Activated CD8-positive, alpha-beta memory T cell treated with anti-CD3 and anti-CD28 coated beads, Interleukin-2, amount 50 U/mL, for 1 hour (primary cell): ENCODE results near the gene CYP2J2.
"Not testable (repeated sequence)": the region's sequence is repeated elsewhere in the genome, so short reads cannot be mapped to it uniquely, and the experiment has no call there.

Experiments
- DNase-seq: peaks from one replicate; pipeline ENCODE4 v3.0.0-alpha.2; 2020; ENCODE audit errors: extremely low read depth

Gene CYP2J2, protein sequence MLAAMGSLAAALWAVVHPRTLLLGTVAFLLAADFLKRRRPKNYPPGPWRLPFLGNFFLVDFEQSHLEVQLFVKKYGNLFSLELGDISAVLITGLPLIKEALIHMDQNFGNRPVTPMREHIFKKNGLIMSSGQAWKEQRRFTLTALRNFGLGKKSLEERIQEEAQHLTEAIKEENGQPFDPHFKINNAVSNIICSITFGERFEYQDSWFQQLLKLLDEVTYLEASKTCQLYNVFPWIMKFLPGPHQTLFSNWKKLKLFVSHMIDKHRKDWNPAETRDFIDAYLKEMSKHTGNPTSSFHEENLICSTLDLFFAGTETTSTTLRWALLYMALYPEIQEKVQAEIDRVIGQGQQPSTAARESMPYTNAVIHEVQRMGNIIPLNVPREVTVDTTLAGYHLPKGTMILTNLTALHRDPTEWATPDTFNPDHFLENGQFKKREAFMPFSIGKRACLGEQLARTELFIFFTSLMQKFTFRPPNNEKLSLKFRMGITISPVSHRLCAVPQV

DNA sequence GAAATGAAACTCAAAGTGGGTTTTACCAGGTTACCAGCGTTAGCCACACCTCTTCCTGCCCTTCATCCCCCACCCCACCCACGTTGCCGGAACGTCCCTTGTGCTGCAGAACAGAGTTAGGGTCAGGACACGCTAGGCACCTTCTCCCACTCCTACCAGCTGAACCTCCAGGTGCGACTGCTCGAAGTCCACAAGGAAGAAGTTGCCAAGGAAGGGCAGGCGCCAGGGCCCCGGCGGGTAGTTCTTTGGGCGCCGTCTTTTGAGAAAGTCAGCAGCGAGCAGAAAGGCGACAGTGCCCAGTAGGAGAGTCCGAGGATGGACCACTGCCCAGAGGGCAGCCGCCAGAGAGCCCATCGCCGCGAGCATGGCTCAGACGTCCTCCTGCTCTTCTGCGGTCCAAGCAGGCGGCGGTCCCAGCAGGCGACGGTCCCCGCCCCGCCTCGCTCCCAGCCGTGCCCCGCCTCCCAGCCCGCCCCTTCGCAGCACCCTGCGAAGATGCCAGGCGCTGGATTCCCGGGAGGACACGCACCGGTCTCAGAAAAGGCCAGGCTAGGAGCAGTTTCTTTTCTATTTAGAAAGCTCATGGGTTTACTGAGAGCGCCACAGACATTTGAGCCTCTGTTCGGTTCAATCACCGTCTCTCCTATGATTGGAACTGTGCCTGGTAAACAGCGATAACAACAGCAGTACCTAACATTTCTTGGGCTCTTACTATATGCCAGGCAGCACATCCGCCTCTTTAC is at the start of gene CYP2J2:
CYP2J2 (minus strand) TSS at position 393 of the 743 bp plus-strand sequence; CDS start at position 366, 27 bp downstream.
- DNase-seq, result no peak

DNA sequence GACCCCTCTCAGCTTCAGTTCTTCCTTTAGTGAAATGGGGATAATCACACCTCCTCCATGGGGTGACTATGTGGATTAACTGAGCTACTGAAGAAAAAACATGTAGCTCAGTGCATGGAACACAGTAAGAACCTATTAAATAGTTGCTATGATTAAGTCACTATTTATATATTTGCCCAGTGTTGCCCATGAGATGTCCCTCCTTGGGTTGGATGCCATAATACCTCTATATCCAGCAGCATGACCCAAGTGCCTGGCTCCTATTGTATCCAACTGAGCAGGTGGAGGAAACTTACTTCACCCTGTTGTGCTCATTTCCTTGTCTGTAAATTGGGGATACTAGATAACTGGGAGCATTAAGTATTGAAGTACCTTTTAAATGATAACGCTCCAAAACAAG is 47.1 kb upstream of the CYP2J2 start:
- DNase-seq, result no peak

DNA sequence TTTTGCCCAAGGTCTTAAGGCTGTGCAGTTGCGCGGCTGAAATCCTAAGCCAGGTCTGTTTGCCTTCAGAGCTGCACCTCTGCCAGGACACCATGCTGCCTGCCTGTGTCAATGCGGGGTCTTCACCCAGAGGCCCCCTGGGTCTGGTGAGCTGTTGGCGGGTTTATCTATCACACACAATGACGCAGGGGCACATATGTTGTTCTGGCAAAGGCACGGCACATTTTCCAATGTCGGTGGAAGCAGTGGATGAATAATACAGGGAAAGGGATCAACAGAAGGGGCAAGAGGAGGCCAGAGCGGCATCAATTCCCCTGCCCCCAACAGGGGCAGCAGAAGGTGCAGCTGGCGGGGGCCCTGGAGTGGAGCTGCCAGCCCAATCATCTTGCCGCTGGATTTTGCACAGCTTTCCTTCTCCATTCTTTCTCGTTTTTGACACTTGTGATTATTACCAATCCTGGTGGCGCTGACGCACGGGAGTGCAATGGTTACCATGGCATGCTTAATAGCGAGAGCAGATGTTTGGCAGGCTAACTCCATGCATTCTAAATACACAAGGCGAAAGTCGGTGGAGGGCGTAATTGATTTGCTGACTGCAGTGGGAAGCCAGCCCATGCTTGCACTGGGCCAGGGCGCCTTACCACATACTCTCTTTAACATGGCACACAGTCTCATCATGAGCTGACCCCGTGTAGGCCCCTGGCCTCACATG is 45.8 kb upstream of the CYP2J2 start:
- no peak for DNase-seq

DNA sequence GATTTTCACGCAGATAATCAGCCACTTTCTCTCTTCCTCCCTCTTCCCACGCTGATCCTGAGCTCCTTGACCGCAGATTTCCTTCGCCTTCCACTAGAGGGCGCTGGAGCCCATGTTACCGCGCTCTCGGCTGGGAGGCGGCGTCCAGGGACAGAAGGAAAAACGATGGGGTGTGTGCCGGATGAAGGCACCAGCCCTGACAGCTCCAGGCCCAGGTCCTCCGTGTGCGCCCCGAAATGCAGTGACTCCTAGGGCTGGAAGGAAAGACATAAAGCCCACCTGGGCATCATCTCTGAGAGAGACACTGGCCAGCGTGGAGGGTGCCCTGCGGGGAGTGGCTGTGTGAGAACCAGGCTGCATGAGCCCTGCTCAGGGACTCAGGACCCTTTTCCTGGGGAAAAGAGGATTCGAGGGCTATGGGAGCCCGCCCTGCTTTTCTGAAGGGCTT is 44.9 kb upstream of the CYP2J2 start:
- no peak for DNase-seq

DNA sequence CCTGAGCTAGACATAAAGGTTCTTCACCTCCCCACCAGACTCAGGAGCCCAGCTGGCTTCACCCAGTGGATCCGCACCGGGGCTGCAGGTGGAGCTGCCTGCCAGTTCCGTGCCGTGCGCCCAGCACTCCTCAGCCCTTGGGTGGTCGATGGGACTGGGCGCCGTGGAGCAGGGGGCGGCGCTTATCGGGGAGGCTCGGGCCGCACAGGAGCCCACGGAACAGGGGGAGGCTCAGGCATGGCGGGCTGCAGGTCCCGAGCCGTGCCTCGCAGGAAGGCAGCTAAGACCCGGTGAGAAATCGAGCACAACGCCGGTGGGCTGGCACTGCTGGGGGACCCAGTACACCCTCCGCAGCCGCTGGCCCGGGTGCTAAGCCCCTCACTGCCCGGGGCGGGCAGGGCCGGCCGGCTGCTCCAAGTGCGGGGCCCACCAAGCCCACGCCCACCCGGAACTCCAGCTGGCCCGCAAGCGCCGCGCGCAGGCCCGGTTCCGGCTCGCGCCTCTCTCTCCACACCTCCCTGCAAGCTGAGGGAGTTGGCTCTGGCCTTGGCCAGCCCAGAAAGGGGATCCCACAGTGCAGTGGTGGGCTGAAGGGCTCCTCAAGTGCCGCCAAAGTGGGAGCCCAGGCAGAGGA is 43.1 kb upstream of the CYP2J2 start:
- not testable (repeated sequence) for DNase-seq

DNA sequence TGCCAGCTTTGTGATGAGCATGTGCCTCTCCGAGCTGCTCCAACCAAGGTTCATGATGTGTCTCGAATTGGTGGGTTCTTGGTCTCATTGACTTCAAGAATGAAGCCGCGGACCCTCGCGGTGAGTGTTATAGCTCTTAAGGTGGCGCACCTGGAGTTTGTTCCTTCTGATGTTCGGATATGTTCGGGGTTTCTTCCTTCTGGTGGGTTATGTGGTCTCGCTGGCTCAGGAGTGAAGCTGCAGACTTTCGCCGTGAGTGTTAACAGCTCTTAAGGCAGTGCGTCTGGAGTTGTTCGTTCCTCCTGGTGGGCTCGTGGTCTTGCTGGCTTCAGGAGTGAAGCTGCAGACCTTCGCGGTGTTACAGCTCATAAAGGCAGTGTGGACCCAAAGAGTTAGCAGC is 42.2 kb upstream of the CYP2J2 start:
- not testable (repeated sequence) for DNase-seq

DNA sequence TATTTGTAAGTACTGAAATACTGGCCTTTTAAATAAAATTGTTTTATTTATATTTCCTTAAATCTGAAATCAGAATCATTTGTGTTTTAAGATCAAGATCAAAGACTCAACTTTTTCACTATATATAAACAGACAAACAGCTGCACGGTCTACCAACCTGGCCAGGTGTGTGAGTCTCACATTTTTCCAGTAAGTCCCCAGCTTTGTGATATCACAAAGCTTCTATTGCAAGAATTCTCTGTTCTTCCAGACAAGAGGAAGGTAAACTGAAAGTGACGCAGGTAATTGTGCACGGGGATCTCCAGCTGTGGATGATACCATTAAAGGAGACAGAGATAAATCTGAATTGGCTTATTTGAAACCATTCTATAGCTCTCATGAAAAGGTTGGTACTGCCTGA is 41.2 kb upstream of the CYP2J2 start:
- no peak for DNase-seq

DNA sequence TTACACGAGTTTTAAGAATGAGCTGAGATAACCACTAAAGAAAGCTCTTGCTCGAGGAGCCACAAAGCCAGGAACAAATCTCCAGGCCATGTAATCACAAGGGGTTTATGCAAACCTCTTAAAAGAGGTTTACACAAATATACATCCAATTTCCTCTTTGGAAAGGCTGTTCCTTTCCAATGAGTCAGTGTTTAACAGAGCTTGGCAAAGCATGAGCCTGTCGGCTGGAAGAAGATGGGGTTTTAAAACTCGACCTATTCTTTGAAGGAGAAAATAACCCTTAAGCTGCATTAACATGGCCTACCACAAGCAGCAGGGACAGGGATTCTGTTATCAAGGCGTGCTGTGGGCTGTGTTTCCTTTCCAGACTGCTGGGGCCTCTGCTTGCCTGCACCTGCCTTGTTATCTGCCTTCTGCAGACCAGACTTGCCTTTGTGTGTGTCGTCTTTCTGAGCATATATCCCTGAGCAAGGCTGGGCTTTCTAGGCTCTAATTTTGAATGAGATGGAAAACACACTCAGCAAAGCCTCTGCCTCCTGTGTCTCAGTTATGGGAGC is 40.6 kb upstream of the CYP2J2 start:
- no peak for DNase-seq

DNA sequence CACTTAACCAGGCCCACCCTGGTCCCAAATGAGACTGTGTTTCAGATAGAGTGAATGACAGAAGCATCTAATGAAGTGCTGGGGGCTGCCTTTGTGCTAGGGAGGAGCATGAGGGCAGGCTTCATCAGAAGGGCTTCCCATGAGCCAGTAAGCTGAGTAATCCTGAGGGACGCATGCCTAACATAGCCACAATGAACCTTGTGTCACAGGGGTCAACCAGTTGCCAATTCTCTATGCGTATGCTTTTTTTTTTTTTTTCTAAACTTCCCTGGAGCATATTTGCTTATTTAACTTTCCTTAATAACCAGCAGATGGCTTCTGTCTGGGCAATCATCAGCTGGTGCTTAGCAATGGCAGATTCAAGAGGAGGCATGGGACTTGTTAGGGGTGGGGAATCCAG is 25.5 kb upstream of the CYP2J2 start:
- DNase-seq, result no peak

DNA sequence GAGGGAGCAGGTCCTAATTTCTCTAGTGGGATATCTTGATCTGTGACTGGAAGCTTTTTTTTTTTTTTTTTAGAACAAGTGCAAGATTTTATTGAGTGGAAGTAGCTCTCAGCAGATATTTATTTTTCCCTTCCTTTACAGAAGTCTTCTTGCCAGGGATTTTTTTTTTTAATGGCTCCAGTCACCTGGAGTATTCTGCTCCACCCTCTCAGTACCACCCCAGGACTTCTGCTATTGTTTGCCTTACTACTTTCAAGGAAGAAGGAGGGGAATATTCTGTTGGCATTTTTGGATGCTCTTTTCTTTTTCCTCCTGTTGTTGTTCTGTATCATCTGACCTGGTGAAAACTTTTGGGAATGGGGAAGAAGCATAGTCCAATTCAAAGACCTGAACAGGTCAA is 23.1 kb upstream of the CYP2J2 start:
- no peak for DNase-seq

DNA sequence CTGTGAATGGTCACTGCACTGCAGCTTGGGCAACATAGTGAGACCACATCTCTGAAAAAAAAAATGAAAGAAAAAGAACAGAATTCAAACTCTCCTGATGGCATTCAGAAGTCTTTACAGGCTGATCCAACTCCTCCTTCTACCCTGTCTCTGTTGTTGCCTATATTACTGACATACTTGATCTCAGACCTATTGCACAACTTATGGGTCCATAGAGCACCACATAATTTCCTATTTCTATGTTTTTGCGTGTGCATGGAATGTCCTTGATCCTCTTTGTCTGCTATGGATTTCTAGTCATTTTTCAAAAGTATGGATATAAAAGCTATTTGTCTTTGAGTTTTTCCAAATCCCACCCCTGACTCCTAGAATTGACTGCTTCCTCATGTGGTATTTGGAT is 22.4 kb upstream of the CYP2J2 start:
- no peak for DNase-seq

DNA sequence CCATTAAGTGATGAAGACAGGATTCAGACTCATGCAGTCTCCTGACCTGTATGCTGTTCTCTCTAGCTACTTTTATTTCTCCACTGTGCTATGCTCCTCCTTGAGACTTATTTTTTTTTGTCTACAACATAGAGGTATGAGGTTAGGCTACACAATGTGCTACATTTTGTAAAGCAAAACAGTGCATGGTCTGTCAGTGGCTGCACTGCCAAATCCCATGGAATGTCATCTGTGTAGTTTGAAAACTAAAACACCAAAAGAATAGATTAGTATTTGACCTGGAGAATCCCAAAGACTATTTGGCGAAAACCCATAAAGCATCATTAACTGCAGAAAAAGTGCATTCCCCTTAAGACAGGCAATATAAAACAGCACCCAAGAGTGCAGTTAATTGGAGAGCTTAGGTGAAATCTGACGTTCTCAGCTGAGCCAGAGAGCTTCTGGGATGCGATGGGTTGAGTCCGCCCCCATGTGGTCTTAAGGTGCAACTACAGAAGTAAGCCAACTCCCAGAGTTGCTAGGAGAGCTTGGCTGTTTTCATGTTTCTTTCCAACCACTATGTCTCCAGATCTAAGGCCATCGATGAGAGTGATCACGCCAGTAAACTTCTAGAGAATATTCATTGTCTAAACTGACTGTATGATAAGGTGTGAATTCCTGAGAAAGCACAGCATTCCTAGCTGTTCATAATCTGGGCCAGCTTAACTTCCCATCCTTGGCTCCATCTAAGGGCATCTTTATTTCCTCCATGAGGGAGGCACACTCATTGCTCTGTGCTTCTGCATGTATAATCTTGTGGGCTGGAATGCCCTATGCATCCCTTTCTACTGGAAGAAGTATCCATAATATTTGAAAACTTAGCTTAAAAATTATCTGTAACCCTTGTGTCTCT is 20.7 kb upstream of the CYP2J2 start:
- peak; percentile 19 for DNase-seq

DNA sequence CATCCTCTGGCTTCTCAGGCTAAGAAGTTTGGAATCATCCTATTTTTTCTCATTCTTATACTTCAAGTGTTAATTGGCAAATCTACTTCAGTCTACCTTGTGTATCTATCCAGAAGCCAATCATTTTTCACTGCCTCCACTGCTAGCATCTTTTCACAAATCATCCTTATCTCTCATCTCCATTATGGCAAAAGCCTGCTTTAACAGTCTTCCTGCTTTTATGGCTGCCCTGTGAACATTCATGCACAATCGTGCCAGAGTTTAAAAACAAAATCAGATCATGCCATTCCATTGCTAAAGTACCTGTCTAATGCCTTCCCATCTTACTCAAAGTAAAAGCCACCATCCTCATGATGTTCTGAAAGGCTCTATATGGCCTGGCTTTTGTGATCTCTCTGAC is 19.2 kb upstream of the CYP2J2 start:
- DNase-seq, result no peak

DNA sequence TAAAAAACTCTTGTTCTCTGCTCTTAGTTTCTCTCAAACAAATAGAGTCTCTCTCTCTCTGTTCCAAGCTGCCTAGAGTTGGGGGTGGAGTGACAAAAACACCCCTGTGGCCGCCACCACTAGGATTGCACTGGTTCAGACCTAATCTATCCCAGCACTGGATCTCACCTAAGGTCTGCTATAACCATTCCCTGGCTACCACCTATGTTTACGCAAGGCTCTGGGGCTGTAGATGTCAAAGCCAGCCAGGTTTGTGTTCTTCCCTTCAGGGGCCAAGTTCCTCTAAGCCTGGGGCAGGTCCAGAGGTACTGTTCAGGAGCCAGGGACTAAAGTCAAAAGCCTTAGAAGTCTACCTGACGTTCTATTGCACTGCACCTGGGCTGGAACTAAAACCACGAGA is 12.8 kb upstream of the CYP2J2 start:
- no peak for DNase-seq

DNA sequence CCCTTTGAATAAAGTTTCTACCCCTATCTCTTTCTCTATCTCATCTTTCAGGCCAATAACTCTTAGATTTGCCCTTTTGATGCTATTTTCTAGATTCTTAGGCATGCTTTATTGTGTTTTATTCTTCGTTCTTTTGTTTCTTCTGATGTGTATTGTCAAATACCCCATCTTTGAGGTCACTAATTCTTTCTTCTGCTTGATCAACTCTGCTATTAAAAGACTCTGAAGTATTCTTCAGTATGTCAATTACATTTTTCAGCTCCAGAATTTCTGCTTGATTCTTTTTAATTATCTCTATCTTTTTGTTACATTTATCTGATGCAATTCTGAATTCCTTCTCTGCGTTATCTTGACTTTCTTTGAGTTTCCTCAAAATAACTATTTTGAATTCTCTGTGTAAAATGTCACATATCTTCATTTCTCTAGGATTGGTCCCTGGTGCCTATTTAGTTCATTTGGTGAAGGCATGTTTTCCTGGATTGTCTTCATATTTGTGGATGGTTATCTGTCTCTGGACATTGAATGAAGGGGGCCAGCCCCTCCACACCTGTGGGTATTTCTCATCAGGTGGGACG is 11.2 kb upstream of the CYP2J2 start:
- DNase-seq, result no peak

DNA sequence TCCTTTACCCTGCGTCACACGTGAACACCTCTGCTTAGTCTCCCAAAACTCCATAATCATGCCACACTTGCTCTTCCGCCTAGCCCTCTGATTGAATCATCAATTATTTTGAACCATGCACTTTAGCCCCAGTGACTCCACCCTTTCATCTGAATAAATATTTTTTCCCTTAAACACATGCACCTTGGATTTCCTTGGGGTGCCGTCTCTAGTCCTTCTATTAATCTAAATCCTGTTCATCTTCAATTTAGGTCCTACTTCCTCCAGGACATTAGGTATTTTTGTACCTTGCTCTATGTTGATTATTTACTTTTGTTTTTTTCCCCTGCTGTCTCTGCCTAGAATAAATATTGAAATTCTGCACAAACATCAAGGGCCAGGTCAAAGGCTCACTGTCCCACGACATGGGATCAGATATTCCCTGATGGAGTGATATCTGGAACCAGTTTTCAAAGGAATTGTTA is 9.8 kb upstream of the CYP2J2 start:
- DNase-seq, result no peak

DNA sequence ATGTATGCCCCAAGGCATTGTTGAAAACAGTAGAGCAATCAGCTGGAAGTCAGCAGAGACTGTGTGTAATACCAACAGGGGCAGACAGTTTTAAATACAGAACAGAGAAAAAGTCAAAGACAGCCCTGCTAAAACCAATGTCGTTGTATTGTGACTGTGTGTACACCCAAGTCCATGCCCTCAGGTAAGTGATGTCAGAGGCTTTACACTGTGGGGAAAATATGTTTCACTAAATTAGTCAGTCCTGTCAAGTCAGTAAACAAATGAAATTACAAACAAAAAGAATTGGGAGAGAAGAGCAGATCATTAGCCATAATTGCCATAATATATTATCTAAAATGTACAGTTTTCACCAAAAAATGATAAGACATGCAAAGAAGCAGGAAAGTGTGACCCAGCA is 2.4 kb upstream of the CYP2J2 start:
- DNase-seq, result no peak

DNA sequence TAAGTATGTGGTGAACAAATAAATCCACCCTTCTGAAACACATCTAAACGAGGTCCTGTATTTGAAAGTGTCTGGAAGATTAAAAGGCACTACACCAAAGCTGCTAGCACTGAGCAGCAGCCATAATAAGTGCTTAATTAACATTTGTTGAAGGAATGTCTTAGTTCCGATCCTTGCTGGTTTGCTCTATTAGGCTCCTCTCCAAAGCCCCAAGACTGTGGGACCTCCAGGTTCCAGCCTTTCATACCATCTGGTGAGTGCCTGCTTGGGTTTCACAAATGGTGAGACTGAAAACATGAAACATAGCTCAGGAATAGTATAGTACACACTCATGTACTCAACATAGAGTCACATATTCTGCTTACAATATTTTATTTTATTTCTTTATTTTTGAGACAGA is 640 bp upstream of the CYP2J2 start:
- DNase-seq, result no peak

DNA sequence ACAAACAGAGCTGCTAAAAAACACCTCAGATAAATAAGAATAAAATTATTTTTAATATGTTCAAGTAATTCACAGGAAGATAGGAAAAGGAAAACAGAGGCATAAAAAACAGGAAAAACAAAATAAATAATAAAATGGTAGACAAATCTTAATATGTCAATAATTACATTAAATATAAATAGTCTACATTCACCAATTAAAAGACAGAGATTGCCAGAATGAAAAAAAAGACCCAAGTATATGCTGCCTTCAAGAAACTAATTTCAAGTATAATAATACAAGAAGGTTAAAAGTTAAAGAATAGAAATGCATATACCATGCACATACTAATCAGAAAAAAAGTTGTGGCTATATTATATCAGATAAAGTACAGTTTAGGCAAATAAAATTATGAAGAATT is 1.9 kb downstream of the CYP2J2 start:
- DNase-seq, result no peak
